A673 (cell line): ENCODE measurements around the gene PHKB.

Experiments used
- CTCF ChIP-seq: fragments of 300-800, 200-600 bp; sonication (generic); conservative IDR thresholded peaks from 2 replicates; pipeline ENCODE4 v1.5.1; 2017; ENCODE audit warnings: low read depth, mild to moderate bottlenecking, antibody characterized with exemption, low read length, moderate library complexity, mixed read lengths
- EZH2 ChIP-seq: fragments of 200-600 bp; sonication (generic); IDR thresholded peaks from 2 replicates; pipeline ENCODE4 v1.6.1; 2017; ENCODE audit warnings: borderline replicate concordance, low read depth, mild to moderate bottlenecking, mixed read lengths, antibody characterized with exemption, low read length; ENCODE audit not compliant: poor library complexity, severe bottlenecking

DNA sequence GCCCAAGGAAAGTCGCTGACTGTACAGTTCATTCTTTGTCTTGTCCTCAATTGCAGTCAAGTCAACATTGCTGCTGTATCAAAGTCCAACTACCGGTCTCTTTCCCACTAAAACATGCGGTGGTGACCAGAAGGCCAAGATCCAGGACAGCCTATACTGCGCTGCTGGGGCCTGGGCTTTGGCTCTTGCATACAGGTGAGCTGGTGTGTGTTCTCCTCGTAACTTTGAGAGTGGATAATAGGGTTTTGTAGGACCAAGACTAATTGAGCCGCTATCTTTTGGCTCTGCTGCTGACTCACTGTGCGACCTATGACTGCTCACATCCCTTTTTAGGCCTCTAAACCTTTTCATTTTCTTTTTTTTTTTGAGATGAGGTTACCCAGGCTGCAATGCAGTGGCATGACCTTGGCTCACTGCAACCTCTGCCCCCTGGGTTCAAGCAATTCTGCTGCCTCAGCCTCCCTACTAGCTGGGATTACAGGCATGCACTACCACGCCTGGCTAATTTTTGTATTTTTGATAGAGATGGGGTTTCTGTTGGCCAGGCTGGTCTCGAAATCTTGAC lies 38.7 kb downstream of the PHKB start:
- TF ChIP-seq CTCF (no peak), EZH2 (no peak)
